ENCODE measurements around the gene SYTL4. TPM values are rescaled to one million over a fixed set of nuclear protein-coding genes. Genes with fewer than 3 reads are reported as not detected.

The SYTL4 gene
- total and polyA plus RNA-seq, 8 donors, result 4.5 to 27.7 (median 12.3) TPM

DNA sequence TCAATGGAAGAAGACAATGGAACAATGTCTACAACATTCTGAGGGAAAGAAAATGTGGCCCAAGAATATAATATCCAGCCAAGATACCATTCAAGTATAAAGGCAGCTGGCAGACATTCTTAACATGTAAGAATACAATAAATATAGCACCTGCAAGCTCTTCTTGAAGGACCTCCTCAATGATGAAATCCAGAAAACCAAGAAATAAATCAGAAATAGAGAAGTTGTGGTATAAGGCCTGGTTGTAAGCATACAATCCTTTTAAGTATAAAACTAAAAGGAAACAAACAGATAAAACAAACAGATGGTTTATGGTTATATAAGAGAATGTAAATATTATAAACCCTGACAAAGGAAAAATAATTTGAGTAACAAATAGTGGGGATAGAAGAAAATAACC lies 33.4 kb downstream of the SYTL4 start:
- no peak overlapping the region for H3K27ac ChIP-seq
- H3K36me3 ChIP-seq, result peaks cover 0 to 14% (median 4%) of the 10 kb centered on the region in 4 donors
- intact Hi-C loops (cut with DNase I; ENCODE audit: low total_unique reads), result no loop called here
- no peaks in the 10 kb centered on the region for H3K9me3 ChIP-seq
- no peak for DNase-seq
- no peaks in the 10 kb centered on the region for H3K4me1 ChIP-seq
- H3K27me3 ChIP-seq, result peaks cover 0 to 5% (median 4%) of the 10 kb centered on the region in 3 donors
- no peak for TF ChIP-seq EP300 (IDR thresholded peaks at IDR 0.05)
- H3K4me3 ChIP-seq, result no peak overlapping the region

DNA sequence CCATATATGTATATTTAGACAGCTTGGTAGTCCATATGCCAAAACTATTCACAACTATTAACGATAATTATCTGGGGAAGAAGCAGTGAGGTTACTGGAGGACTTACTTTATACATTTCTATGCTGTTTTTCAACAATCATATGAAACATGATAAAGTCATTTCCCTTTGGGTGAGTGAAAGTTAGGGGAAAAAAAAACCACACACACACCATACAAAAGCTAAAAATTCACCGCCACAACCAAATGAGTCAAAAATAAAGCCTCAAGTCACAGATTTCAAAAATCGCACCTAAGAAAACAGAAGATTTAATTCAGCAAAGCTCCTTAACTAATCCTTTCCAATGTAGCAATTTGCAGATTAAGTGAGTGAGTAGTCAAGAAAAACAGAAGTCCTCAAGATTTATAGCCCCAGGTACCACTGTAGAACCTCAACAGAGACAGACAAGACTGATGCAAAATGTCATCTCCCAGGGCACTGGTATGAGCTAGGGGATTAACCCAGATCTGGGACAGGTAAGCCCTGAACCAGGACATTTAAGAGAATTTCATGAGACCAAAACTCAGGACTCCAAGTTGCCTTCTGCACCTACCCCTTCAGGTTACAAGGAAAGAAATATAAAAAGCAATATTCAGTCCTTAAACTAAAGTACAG lies 35.1 kb downstream of the SYTL4 start:
- no peak for DNase-seq
- Histone ChIP-seq H3K27ac (no peak overlapping the region), H3K4me3 (no peak overlapping the region), H3K36me3 (peaks cover 0 to 14% (median 4%) of the 10 kb centered on the region in 4 donors), H3K4me1 (no peaks in the 10 kb centered on the region), H3K27me3 (peaks cover 0 to 4% (median 0%) of the 10 kb centered on the region in 3 donors), H3K9me3 (no peaks in the 10 kb centered on the region)
- WGBS, 5 donors, result 75 to 86% (median 81%) methylated on average over 3 of the region's 3 CpGs
- TF ChIP-seq POLR2A (IDR thresholded peaks at IDR 0.05) (no peak), EP300 (IDR thresholded peaks at IDR 0.05) (no peak), POLR2AphosphoS5 (IDR thresholded peaks at IDR 0.05) (no peak)
- TF ChIP-seq, protein P1, sequence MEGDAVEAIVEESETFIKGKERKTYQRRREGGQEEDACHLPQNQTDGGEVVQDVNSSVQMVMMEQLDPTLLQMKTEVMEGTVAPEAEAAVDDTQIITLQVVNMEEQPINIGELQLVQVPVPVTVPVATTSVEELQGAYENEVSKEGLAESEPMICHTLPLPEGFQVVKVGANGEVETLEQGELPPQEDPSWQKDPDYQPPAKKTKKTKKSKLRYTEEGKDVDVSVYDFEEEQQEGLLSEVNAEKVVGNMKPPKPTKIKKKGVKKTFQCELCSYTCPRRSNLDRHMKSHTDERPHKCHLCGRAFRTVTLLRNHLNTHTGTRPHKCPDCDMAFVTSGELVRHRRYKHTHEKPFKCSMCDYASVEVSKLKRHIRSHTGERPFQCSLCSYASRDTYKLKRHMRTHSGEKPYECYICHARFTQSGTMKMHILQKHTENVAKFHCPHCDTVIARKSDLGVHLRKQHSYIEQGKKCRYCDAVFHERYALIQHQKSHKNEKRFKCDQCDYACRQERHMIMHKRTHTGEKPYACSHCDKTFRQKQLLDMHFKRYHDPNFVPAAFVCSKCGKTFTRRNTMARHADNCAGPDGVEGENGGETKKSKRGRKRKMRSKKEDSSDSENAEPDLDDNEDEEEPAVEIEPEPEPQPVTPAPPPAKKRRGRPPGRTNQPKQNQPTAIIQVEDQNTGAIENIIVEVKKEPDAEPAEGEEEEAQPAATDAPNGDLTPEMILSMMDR (IDR thresholded peaks at IDR 0.05), result no peak
- intact Hi-C loops (cut with DNase I; ENCODE audit: low total_unique reads), result no loop called here

DNA sequence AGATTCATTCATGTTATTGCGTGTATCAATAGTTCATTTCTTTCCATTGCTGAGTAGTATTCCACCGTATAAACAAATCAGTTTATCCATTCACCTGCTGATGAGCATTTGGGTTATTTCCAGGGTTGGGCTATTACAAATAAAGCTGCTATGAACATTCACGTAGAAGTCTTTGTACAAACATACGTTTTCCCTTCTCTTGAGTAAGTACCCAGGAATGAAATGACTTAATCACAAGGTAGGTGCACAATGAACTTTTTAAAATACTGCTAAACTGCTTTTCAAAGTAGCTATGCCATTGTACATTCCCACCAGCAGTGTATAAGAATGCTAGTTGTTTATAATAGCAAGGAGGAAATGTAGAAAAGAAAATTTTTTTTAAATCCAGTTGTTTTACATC lies 35.9 kb downstream of the SYTL4 start:
- Histone ChIP-seq H3K4me1 (no peaks in the 10 kb centered on the region), H3K27ac (no peak overlapping the region), H3K9me3 (no peaks in the 10 kb centered on the region), H3K4me3 (no peak overlapping the region), H3K27me3 (no peaks in the 10 kb centered on the region), H3K36me3 (peaks cover 0 to 6% (median 1%) of the 10 kb centered on the region in 4 donors)
- intact Hi-C loops (cut with DNase I; ENCODE audit: low total_unique reads), result no loop called here
- 52 to 72% (median 58%) methylated on average over 4 of the region's 4 CpGs for WGBS, 5 donors
- no peak for DNase-seq
- TF ChIP-seq, protein P1 (IDR thresholded peaks at IDR 0.05), result no peak
- TF ChIP-seq EP300 (IDR thresholded peaks at IDR 0.05) (no peak), POLR2A (IDR thresholded peaks at IDR 0.05) (no peak), POLR2AphosphoS5 (IDR thresholded peaks at IDR 0.05) (no peak)

DNA sequence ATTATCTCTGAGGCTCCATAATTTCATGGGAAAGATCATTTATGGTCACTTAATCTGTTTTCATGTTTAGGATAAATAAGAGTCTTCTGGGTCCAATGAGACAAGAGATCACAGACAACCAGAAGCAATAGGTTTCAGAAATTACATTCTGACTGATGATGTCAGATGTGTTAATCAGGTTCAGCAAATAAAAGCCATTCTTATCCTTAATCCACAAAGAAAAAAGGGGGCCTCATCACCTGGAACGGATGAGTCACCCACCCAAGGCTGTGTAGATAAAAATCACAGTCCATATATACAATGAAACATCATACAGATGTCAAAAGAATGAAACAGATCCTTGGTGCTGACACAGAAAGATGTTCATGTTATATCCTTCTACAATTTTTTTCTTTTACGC lies 36.6 kb downstream of the SYTL4 start:
- no peaks in the 10 kb centered on the region for H3K4me1 ChIP-seq
- H3K9me3 ChIP-seq, result no peaks in the 10 kb centered on the region
- intact Hi-C loops (cut with DNase I; ENCODE audit: low total_unique reads), result no loop called here
- DNase-seq, result no peak
- no peaks in the 10 kb centered on the region for H3K27me3 ChIP-seq
- H3K27ac ChIP-seq, result no peak overlapping the region
- H3K4me3 ChIP-seq, result no peak overlapping the region
- H3K36me3 ChIP-seq, result peaks cover 0 to 5% (median 0%) of the 10 kb centered on the region in 4 donors
- 53 to 69% (median 63%) methylated on average over 2 of the region's 2 CpGs for WGBS, 5 donors
- no peak for TF ChIP-seq POLR2A (IDR thresholded peaks at IDR 0.05)
- TF ChIP-seq EP300 (IDR thresholded peaks at IDR 0.05), result no peak
- TF ChIP-seq, protein P1 (IDR thresholded peaks at IDR 0.05), result no peak
- no peak for TF ChIP-seq POLR2AphosphoS5 (IDR thresholded peaks at IDR 0.05)

DNA sequence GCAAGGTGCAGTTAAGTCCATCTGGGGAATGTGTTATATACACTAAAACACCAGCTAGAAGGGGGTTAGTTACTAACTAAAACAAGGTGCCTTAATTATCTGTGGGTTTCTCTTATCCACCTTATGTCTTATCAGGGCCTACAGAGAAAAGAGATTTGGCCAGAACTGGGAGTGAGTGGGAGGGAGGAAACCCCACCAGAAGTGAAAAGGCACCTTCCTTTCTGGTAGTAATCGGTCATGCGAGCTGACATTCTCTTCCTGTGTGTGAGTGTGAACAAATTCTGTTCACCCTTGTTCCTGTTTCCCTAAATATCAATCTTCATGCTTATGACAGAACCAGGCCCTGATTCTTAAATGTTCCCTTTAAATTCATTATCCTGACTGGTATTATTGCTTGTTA lies 44.4 kb downstream of the SYTL4 start:
- TF ChIP-seq POLR2AphosphoS5 (IDR thresholded peaks at IDR 0.05) (no peak), EP300 (IDR thresholded peaks at IDR 0.05) (no peak), POLR2A (IDR thresholded peaks at IDR 0.05) (no peak)
- TF ChIP-seq, protein P1 (IDR thresholded peaks at IDR 0.05), result no peak
- Histone ChIP-seq H3K27ac (no peak overlapping the region), H3K9me3 (no peaks in the 10 kb centered on the region), H3K4me1 (no peaks in the 10 kb centered on the region), H3K36me3 (peaks cover 0 to 30% (median 17%) of the 10 kb centered on the region in 4 donors), H3K27me3 (no peaks in the 10 kb centered on the region), H3K4me3 (no peak overlapping the region)
- 53 to 74% (median 60%) methylated on average over 2 of the region's 2 CpGs for WGBS, 5 donors
- DNase-seq, result no peak
- intact Hi-C loops (cut with DNase I; ENCODE audit: low total_unique reads), result loop anchor here (5.0 kb wide), 1 partner anchor 80 kb away; no protein-coding TSS in a partner anchor

All from stomach (tissue), 9 donors.